ENCODE data around the gene SLC17A7. TPM values are rescaled to one million over a fixed set of nuclear protein-coding genes. Genes with fewer than 3 reads are reported as not detected.

SLC17A7 gene
- total and polyA plus RNA-seq, 2 donors (not counting 1 experiment from before 2014, with no cell fraction given): 0.60 to 0.89 TPM

GRCh38 chr19:49420227-49420626, 21.1 kb downstream of the SLC17A7 start:
- H3K4me1 Mint-ChIP-seq: peaks cover 42% of the 10 kb centered on the region
- ChIA-PET POLR2A (interaction anchor here (0.6 kb wide), 1 partner anchor 9 kb away, joined by 3 read pairs; no protein-coding TSS in a partner anchor), CTCF (interaction anchor here (1.5 to 2.1 kb wide), 5 partner anchors 9 to 29 kb away, joined by 3 to 8 read pairs (median 4); no protein-coding TSS in a partner anchor)
- no peaks in the 10 kb centered on the region for H3K36me3 ChIP-seq (replicated peaks in 1 of 2; ENCODE audit: control extremely low read depth in 1 of 2, control insufficient read depth in 1 of 2, extremely low read depth in 1 of 2, insufficient read depth in 2 of 2, low read length in 1 of 2)
- H4K20me1 ChIP-seq (ENCODE audit: control insufficient read depth, insufficient read depth, low read length, poor library complexity, severe bottlenecking): no peaks in the 10 kb centered on the region
- no peaks in the 10 kb centered on the region for H3K79me2 ChIP-seq (ENCODE audit: control insufficient read depth, insufficient read depth, low read length)
- no peaks in the 10 kb centered on the region for H3K9me3 Mint-ChIP-seq (ENCODE audit: insufficient read depth)
- H3K4me3 ChIP-seq (ENCODE audit: control extremely low read depth in 1 of 5, extremely low read depth in 1 of 5, insufficient read depth in 1 of 5, low read depth in 2 of 5, low read length in 4 of 5): no peak overlapping the region
- H3K9me3 ChIP-seq (ENCODE audit: control extremely low read depth in 1 of 3, control insufficient read depth in 2 of 3, insufficient read depth in 1 of 3, low read length in 2 of 3): peaks cover 0 to 26% (median 0%) of the 10 kb centered on the region in 3 donors
- peak overlapping the region; percentile 61 for H3K27ac Mint-ChIP-seq
- no peak overlapping the region for H3K4me2 ChIP-seq (replicated peaks; ENCODE audit: low read depth, low read length, poor library complexity, severe bottlenecking)
- WGBS (ENCODE audit: insufficient coverage): 100% methylated on average over 1 of the region's 2 CpGs
- peaks cover 0 to 88% (median 58%) of the 10 kb centered on the region in 4 experiments for H3K27me3 ChIP-seq (replicated peaks in 1 of 4; ENCODE audit: control extremely low read depth in 1 of 4, control insufficient read depth in 3 of 4, insufficient read depth in 4 of 4, low read length in 3 of 4)
- no peak overlapping the region for H3K9ac ChIP-seq (ENCODE audit: low read length)
- H3K4me3 Mint-ChIP-seq: peak overlapping the region; percentile 56
- H2AFZ ChIP-seq (ENCODE audit: insufficient read depth, low read depth, low read length, poor library complexity, severe bottlenecking): no peak overlapping the region
- DNase-seq (no peak), ATAC-seq (ENCODE audit: low read depth) (no peak)
- peaks cover 35 to 43% of the 10 kb centered on the region in 2 donors for H3K4me1 ChIP-seq (ENCODE audit: control insufficient read depth in 2 of 2, insufficient read depth in 2 of 2, low read length in 2 of 2)
- intact Hi-C loops (cut with micrococcal nuclease): no loop called here
- H3K27ac ChIP-seq (ENCODE audit: low read length in 2 of 2): no peak overlapping the region
- no peak for TF ChIP-seq EZH2 (IDR thresholded peaks at IDR 0.05; ENCODE audit: borderline replicate concordance, insufficient read depth, low read depth, low read length, poor library complexity, severe bottlenecking)
- TF ChIP-seq CTCF (IDR thresholded peaks at IDR 0.05): no peak
- H3K27me3 Mint-ChIP-seq: peaks cover 67% of the 10 kb centered on the region

- H3K9me3 Mint-ChIP-seq (ENCODE audit: insufficient read depth): no peaks in the 10 kb centered on the region
These were observed 22.2 kb downstream of the SLC17A7 start for GRCh38 chr19:49419173-49419572.

More at GRCh38 chr19:49419173-49419572, 22.2 kb downstream of the SLC17A7 start:
- H3K4me1 Mint-ChIP-seq: peaks cover 45% of the 10 kb centered on the region
- H3K27me3 Mint-ChIP-seq: peaks cover 58% of the 10 kb centered on the region
- ChIA-PET POLR2A (interaction anchor here (0.6 kb wide), 1 partner anchor 27 kb away, joined by 3 read pairs; no protein-coding TSS in a partner anchor), CTCF (interaction anchor here (0.6 to 2.1 kb wide), 4 partner anchors 10 to 28 kb away, joined by 3 to 8 read pairs (median 6); no protein-coding TSS in a partner anchor)
- no peak for ATAC-seq (ENCODE audit: low read depth)
- H3K27ac Mint-ChIP-seq: no peak overlapping the region
- Histone ChIP-seq H3K36me3 (replicated peaks in 1 of 2; ENCODE audit: control extremely low read depth in 1 of 2, control insufficient read depth in 1 of 2, extremely low read depth in 1 of 2, insufficient read depth in 2 of 2, low read length in 1 of 2) (no peaks in the 10 kb centered on the region), H3K79me2 (ENCODE audit: control insufficient read depth, insufficient read depth, low read length) (no peaks in the 10 kb centered on the region), H3K4me3 (ENCODE audit: control extremely low read depth in 1 of 5, extremely low read depth in 1 of 5, insufficient read depth in 1 of 5, low read depth in 2 of 5, low read length in 4 of 5) (no peak overlapping the region), H3K9me3 (ENCODE audit: control extremely low read depth in 1 of 3, control insufficient read depth in 2 of 3, insufficient read depth in 1 of 3, low read length in 2 of 3) (peaks cover 0 to 26% (median 0%) of the 10 kb centered on the region in 3 donors), H4K20me1 (ENCODE audit: control insufficient read depth, insufficient read depth, low read length, poor library complexity, severe bottlenecking) (no peaks in the 10 kb centered on the region), H3K4me2 (replicated peaks; ENCODE audit: low read depth, low read length, poor library complexity, severe bottlenecking) (no peak overlapping the region), H2AFZ (ENCODE audit: insufficient read depth, low read depth, low read length, poor library complexity, severe bottlenecking) (no peak overlapping the region), H3K9ac (ENCODE audit: low read length) (no peak overlapping the region), H3K4me1 (ENCODE audit: control insufficient read depth in 2 of 2, insufficient read depth in 2 of 2, low read length in 2 of 2) (peaks cover 40 to 51% of the 10 kb centered on the region in 2 donors), H3K27ac (ENCODE audit: low read length in 2 of 2) (no peak overlapping the region), H3K27me3 (replicated peaks in 1 of 4; ENCODE audit: control extremely low read depth in 1 of 4, control insufficient read depth in 3 of 4, insufficient read depth in 4 of 4, low read length in 3 of 4) (peaks cover 0 to 78% (median 51%) of the 10 kb centered on the region in 4 experiments)
- 81% methylated on average over 2 of the region's 2 CpGs for WGBS (ENCODE audit: insufficient coverage)
- TF ChIP-seq CTCF (IDR thresholded peaks at IDR 0.05) (no peak), EZH2 (IDR thresholded peaks at IDR 0.05; ENCODE audit: borderline replicate concordance, insufficient read depth, low read depth, low read length, poor library complexity, severe bottlenecking) (no peak)
- intact Hi-C loops (cut with micrococcal nuclease): no loop called here
- no peak for DNase-seq
- no peak overlapping the region for H3K4me3 Mint-ChIP-seq
